LNCAP (cell line): ENCODE measurements around the gene KLHL30.

ENCODE experiments used
- CTCF ChIP-seq: fragments of 450-650 bp; IDR thresholded peaks from 2 replicates; pipeline ENCODE4 v1.5.1; 2017; ENCODE audit warnings: mild to moderate bottlenecking

KLHL30 gene

GRCh38 chr2:238141541-238142318, 3.3 kb downstream of the KLHL30 start:
- no peak for TF ChIP-seq CTCF

GRCh38 chr2:238142382-238143205, 4.1 kb downstream of the KLHL30 start:
- TF ChIP-seq CTCF, result no peak

GRCh38 chr2:238143239-238143951, 4.9 kb downstream of the KLHL30 start:
- TF ChIP-seq CTCF, result no peak

- no peak for TF ChIP-seq CTCF
Observed at GRCh38 chr2:238144262-238144661, 5.8 kb downstream of the KLHL30 start.

- TF ChIP-seq CTCF, result no peak
Observed at GRCh38 chr2:238145046-238145445, 6.6 kb downstream of the KLHL30 start.

GRCh38 chr2:238145851-238146250, 7.4 kb downstream of the KLHL30 start:
- no peak for TF ChIP-seq CTCF

GRCh38 chr2:238146884-238147544, 8.5 kb downstream of the KLHL30 start:
- no peak for TF ChIP-seq CTCF
